GM12873 (cell line): ENCODE measurements around the gene MYADML2.

Source experiments
- CTCF ChIP-seq: IDR thresholded peaks from 2 replicates; pipeline ENCODE4 v1.5.1; 2012; ENCODE audit warnings: low read depth, mild to moderate bottlenecking, moderate library complexity, low read length, control low read depth; ENCODE audit not compliant: insufficient read depth; ENCODE audit errors: missing control alignments

MYADML2 gene

DNA sequence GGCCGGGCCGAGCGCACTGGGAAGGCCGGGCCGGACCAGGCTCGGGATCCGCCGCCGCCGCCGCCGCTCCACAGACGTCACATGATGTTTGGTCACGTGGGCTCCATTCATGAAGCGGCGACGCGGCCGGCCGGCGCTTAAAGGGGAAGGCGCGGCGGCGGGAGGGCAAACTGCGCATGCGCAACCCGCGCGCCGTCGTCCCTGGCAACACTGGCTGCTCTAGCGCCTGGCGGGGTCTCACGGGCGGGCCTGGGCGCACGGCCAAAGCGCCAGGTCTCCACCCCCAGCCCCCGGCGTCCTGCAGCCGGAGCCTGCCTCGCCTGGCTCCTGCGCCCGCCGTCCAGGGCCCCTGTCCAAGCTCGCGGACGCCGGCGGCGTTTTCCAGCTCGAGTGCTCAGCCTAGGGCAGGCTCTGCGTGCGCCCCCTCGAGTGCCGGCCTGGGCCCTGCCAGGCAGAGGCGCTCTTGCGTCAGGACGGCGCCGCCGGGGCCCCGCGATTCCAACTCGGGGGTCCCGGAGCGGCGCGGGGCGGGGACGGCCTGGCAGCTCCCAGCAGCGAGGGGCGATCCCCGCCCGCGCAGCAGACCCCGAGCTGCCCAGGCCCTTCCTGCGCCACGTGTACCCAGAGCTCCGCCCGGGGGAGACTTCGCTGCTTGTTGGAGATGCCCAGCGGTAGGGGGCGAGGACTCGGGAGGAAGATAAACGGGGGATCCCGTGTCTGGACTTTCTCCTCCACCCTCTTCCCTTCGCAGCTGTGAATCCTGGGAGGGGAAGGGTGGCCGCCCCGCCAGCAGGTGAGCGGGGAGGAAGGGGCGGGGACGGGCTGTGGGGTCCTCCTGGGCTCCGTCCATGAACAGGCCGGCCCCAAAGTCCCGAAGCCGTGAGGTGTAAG lies 19.1 kb downstream of the MYADML2 start, which contains the start of gene MAFG:
Gene MAFG (minus strand): TSS at position 83 of the 891 bp plus-strand sequence. CDS start 4,550 bp downstream, outside the sequence.
- TF ChIP-seq CTCF: peak; percentile 42

DNA sequence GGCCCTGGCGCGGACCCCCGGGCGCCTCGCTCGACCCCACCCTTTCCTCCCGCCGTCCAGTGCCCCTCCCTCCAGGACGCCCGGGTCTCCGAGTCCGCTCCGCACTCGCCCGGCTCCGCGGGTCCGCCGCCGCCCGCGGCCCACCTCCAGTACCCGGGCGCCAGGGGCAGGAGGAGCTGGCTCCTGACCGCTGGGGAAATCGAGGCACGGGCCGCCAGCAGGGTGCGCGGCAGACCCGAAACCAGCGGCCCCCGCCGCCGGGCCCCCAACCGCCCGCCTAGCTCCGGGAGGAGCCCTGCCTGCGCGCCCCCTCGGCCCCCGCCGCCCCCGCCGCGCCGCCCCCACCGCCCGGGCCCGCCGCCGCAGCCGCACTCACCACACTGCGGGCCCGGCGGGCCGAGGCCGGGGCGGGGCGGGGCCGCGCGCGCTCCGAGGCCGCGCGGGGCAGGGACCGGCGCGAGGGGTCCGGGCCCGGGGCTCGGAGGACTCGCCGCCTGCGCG lies 19.8 kb downstream of the MYADML2 start:
- no peak for TF ChIP-seq CTCF

DNA sequence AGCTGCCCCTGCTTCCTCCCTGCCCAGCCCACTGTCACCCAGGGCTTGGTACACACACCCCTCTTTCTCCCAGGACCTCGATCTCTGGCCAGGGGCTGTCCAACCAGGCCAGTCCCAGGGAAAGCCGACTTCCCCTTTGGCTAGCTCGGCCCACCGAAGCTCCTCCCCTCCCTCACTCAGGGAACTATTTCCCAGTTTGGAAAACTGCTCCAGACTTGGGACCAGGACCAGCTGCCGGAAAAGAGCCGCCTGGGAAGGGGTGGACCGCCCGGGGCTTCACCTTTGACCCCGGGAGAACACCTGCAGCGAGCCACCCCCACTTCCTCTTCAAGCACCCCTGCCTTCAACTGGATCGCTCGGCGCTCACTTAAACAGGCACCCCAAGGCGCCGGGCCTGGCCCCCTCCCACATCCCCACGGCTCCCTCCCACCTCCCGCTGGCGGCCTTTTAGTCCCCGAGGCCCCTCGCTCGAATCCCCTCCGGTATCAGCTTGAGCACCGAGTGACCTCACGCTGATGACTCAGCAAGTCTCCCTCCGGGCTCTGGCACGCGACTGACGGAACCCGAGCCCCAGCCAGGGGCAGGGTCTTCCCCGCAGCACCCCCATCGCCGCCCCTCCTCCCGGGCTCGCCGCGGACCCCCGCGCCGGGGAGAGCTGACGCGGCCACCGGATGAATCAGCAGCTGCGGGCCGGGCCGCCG lies 20.4 kb downstream of the MYADML2 start:
- no peak for TF ChIP-seq CTCF

- no peak for TF ChIP-seq CTCF
Measured at GRCh38 chr17:81925860-81926450, 21.1 kb downstream of the MYADML2 start.

- TF ChIP-seq CTCF: no peak
Measured at GRCh38 chr17:81924557-81925532, 22.2 kb downstream of the MYADML2 start.

- no peak for TF ChIP-seq CTCF
Measured at GRCh38 chr17:81923302-81924260, 23.5 kb downstream of the MYADML2 start.
